Adrenal gland (tissue), 12 donors: ENCODE data around the gene PROX1. TPM values are rescaled to one million over a fixed set of nuclear protein-coding genes. Genes with fewer than 3 reads are reported as not detected.
"Not testable (repeated sequence)": the region's sequence is repeated elsewhere in the genome, so short reads cannot be mapped to it uniquely, and the experiment has no call there.

Experiments
- DNase-seq, 7 donors: peaks; one replicate each; pipeline ENCODE4 v3.0.0-alpha.2; 2019 to 2020
- H3K27ac ChIP-seq, 5 donors: fragments of 200-600 bp; sonication (generic) in 4 of 5; 1 replicate in 3 of 5; 2 replicates in 2 of 5; pipeline versions ENCODE4 v1.5.1 to v1.8.0; 2016 to 2020; ENCODE audit warnings: mild to moderate bottlenecking in 1 of 5
- H3K27me3 ChIP-seq: fragments of 200-600 bp; 2 replicates; pipeline ENCODE4 v1.8.0; 2021
- H3K36me3 ChIP-seq, 2 donors: fragments of 200-600 bp; replicated peaks in 1 of 2; 1 replicate in 1 of 2; 2 replicates in 1 of 2; pipeline versions ENCODE4 v1.5.1 to v1.8.0; 2018 to 2022
- H3K4me1 ChIP-seq, 2 donors: fragments of 200-600 bp; replicated peaks in 1 of 2; 1 replicate in 1 of 2; 2 replicates in 1 of 2; pipeline versions ENCODE4 v1.5.1 to v1.8.0; 2018 to 2021
- H3K4me3 ChIP-seq, 4 donors: fragments of 200-600 bp; sonication (generic) in 3 of 4; one replicate each; pipeline ENCODE4 v1.5.1; 2016 to 2018
- H3K9me3 ChIP-seq, 3 donors: fragments of 200-600 bp; sonication (generic) in 1 of 3; replicated peaks in 1 of 3; 1 replicate in 2 of 3; 2 replicates in 1 of 3; pipeline versions ENCODE4 v1.5.1 to v1.8.0; 2016 to 2021
- CTCF ChIP-seq, 6 experiments: fragments of 450-650 bp in 4 of 6; fragments of 200-600 bp in 2 of 6; sonication (generic) in 1 of 6; IDR thresholded peaks; 1 replicate in 5 of 6; 2 replicates in 1 of 6; pipeline versions ENCODE4 v1.5.1 to v1.8.0; 2016 to 2021; ENCODE audit warnings: antibody characterized with exemption in 6 of 6, mild to moderate bottlenecking in 2 of 6, moderate library complexity in 1 of 6
- POLR2A ChIP-seq, 2 donors: fragments of 450-650 bp; IDR thresholded peaks; one replicate each; pipeline ENCODE4 v1.6.1; 2017; ENCODE audit warnings: antibody characterized with exemption in 2 of 2, mild to moderate bottlenecking in 2 of 2, moderate library complexity in 1 of 2
- WGBS, 4 donors: extraction: QIAGEN DNeasy Blood & Tissue Kit in 2 of 4; methylation state at CpG; one replicate each; pipeline versions ENCODE4 v1.1.5 to v1.1.7; 2013 to 2017; 5-methylcytosine and 5-hydroxymethylcytosine counted together
- intact Hi-C, 2 donors: fragments of 100-400 bp; cut with DNase I; formaldehyde crosslinking; loops; one replicate each; pipeline versions ENCODE4 v1.14.1 to v1.15.0; 2022 to 2023
- polyA plus RNA-seq, 3 donors: library from polyadenylated mRNA; stranded (reverse); fragments of 200-250 nt in 2 of 3; fragments of 350-450 nt in 1 of 3; fragmentation: Illumina TruSeq in 1 of 3; extraction: RNeasy Lipid Tissue Mini Kit (QIAGEN cat#74804) in 1 of 3; gene quantifications; one replicate each; pipeline ENCODE4 v1.2.3, GENCODE V29; 2013 to 2014
- total RNA-seq, 9 donors: library from RNA; depleted of rRNA in 4 of 9; stranded (reverse); fragments of >200 nt in 4 of 9; fragments of 120-200 nt in 1 of 9; fragmentation: NEBNext Ultra II Directional in 1 of 9; extraction: Animal tissue kit (Norgen Biotek cat#: 25700) in 1 of 9; gene quantifications; one replicate each; pipeline versions ENCODE4 v1.1.0 to v1.2.4, GENCODE V29; 2013 to 2023
- donor health status: healthy with polysubstance abuse.
- donor health status: Bipolar disorder and iron deficiency.
- donor health status: DM: yes; HTN: yes; CAD: no.
- donor health status: DM: no; HTN: no; CAD: no.
- donor health status: DM: no; HTN: no; CAD: no.
- donor health status: DM: yes; HTN: yes; CAD: no.

The PROX1 gene
- total and polyA plus RNA-seq, 12 donors = 2.6 to 91.7 (median 18.8) TPM

GRCh38 chr1:214076708-214077065 lies 88.9 kb downstream of the PROX1 start:
- 44 to 53% (median 46%) methylated on average over 7 of the region's 7 CpGs for WGBS, 4 donors
- Histone ChIP-seq H3K36me3 (no peaks in the 10 kb centered on the region), H3K27ac (no peak overlapping the region), H3K4me1 (no peaks in the 10 kb centered on the region), H3K4me3 (no peak overlapping the region), H3K9me3 (no peaks in the 10 kb centered on the region), H3K27me3 (no peaks in the 10 kb centered on the region)
- DNase-seq = peak; percentile 40 to 77 (median 65)
- no peak for TF ChIP-seq CTCF (IDR thresholded peaks at IDR 0.05)
- TF ChIP-seq POLR2A (IDR thresholded peaks at IDR 0.05) = no peak
- intact Hi-C loops = no loop called here

- WGBS, 4 donors = 77 to 83% (median 81%) methylated on average over 3 of the region's 3 CpGs
- intact Hi-C loops = no loop called here
- H3K36me3 ChIP-seq = no peaks in the 10 kb centered on the region
These were observed 91.2 kb downstream of the PROX1 start for GRCh38 chr1:214078950-214079349.

GRCh38 chr1:214085325-214085724 lies 97.6 kb downstream of the PROX1 start:
- WGBS, 4 donors = 89 to 92% (median 90%) methylated on average over 2 of the region's 2 CpGs
- Histone ChIP-seq H3K4me3 (no peak overlapping the region), H3K27ac (no peak overlapping the region), H3K36me3 (no peaks in the 10 kb centered on the region), H3K27me3 (no peaks in the 10 kb centered on the region), H3K4me1 (no peaks in the 10 kb centered on the region), H3K9me3 (no peaks in the 10 kb centered on the region)
- intact Hi-C loops = no loop called here
- no peak for TF ChIP-seq POLR2A (IDR thresholded peaks at IDR 0.05)
- TF ChIP-seq CTCF (IDR thresholded peaks at IDR 0.05) = no peak
- no peak for DNase-seq

More at GRCh38 chr1:214078950-214079349, 91.2 kb downstream of the PROX1 start:
- H3K9me3 ChIP-seq = no peaks in the 10 kb centered on the region
- no peak overlapping the region for H3K4me3 ChIP-seq
- no peak for TF ChIP-seq CTCF (IDR thresholded peaks at IDR 0.05)
- no peak for TF ChIP-seq POLR2A (IDR thresholded peaks at IDR 0.05)
- H3K27ac ChIP-seq = no peak overlapping the region
- H3K27me3 ChIP-seq = no peaks in the 10 kb centered on the region
- DNase-seq = no peak
- H3K4me1 ChIP-seq = no peaks in the 10 kb centered on the region

GRCh38 chr1:214086945-214087344 lies 99.2 kb downstream of the PROX1 start:
- Histone ChIP-seq H3K9me3 (no peaks in the 10 kb centered on the region), H3K27ac (no peak overlapping the region), H3K36me3 (no peaks in the 10 kb centered on the region), H3K27me3 (no peaks in the 10 kb centered on the region), H3K4me1 (no peaks in the 10 kb centered on the region), H3K4me3 (no peak overlapping the region)
- intact Hi-C loops = no loop called here
- no peak for DNase-seq
- no peak for TF ChIP-seq POLR2A (IDR thresholded peaks at IDR 0.05)
- peak in 1 of 6 experiments; percentile 6 for TF ChIP-seq CTCF (IDR thresholded peaks at IDR 0.05)
- WGBS, 4 donors = 82 to 92% (median 92%) methylated on average over 5 of the region's 5 CpGs

- intact Hi-C loops, H3K27ac ChIP-seq, DNase-seq, H3K4me3 ChIP-seq, H3K4me1 ChIP-seq, H3K27me3 ChIP-seq, H3K36me3 ChIP-seq, H3K9me3 ChIP-seq: not testable (repeated sequence)
- WGBS, 4 donors = 58 to 92% (median 86%) methylated on average over 2 of the region's 2 CpGs
These were observed 101.2 kb downstream of the PROX1 start for GRCh38 chr1:214089003-214089402.
